A673 (cell line): ENCODE data around the gene PIK3R1.

Experiments
- CTCF ChIP-seq: fragments of 300-800, 200-600 bp; sonication (generic); conservative IDR thresholded peaks from 2 replicates; pipeline ENCODE4 v1.5.1; 2017; ENCODE audit warnings: low read depth, mild to moderate bottlenecking, antibody characterized with exemption, low read length, moderate library complexity, mixed read lengths
- EZH2 ChIP-seq: fragments of 200-600 bp; sonication (generic); IDR thresholded peaks from 2 replicates; pipeline ENCODE4 v1.6.1; 2017; ENCODE audit warnings: borderline replicate concordance, low read depth, mild to moderate bottlenecking, mixed read lengths, antibody characterized with exemption, low read length; ENCODE audit not compliant: poor library complexity, severe bottlenecking

GRCh38 chr5:68265822-68266395 is 50.4 kb downstream of the PIK3R1 start:
- TF ChIP-seq CTCF = no peak
- no peak for TF ChIP-seq EZH2
